HL-60 (cell line): ENCODE results near the gene UGGT1.

Experiments
- CTCF ChIP-seq: IDR thresholded peaks from one replicate; pipeline ENCODE4 v1.5.1; 2011; ENCODE audit warnings: low read length, control low read depth, inconsistent platforms; ENCODE audit not compliant: insufficient read depth
- GABPA ChIP-seq: IDR thresholded peaks from 2 replicates; pipeline ENCODE4 v1.6.1; 2012; ENCODE audit warnings: low read depth
- POLR2AphosphoS5 ChIP-seq: IDR thresholded peaks from 2 replicates; pipeline ENCODE4 v1.6.1; 2012; ENCODE audit warnings: low read depth
- REST ChIP-seq: IDR thresholded peaks from 2 replicates; pipeline ENCODE4 v1.6.1; 2012; ENCODE audit warnings: low read depth; ENCODE audit not compliant: insufficient replicate concordance

GRCh38 chr2:128105072-128105471 lies 14.1 kb downstream of the UGGT1 start:
- TF ChIP-seq CTCF = no peak
- TF ChIP-seq REST = no peak
- TF ChIP-seq POLR2AphosphoS5 = no peak
- TF ChIP-seq GABPA = no peak
